HG02763 (cell line): Measurements from ENCODE around the gene EIF2B2.

Experiments
- ATAC-seq: cut with Tn5 transposase; IDR thresholded peaks from one replicate; pipeline ENCODE4 v1.9.1; 2021; ENCODE audit warnings: mild to moderate bottlenecking, moderate library complexity; ENCODE audit not compliant: unreplicated experiment

The EIF2B2 gene

GRCh38 chr14:75002392-75003249, at the start of gene EIF2B2:
TSS of gene EIF2B2 (plus strand) at chr14:75002921. CDS start at chr14:75002991, 70 bp downstream.
- ATAC-seq: peak; percentile 94

DNA sequence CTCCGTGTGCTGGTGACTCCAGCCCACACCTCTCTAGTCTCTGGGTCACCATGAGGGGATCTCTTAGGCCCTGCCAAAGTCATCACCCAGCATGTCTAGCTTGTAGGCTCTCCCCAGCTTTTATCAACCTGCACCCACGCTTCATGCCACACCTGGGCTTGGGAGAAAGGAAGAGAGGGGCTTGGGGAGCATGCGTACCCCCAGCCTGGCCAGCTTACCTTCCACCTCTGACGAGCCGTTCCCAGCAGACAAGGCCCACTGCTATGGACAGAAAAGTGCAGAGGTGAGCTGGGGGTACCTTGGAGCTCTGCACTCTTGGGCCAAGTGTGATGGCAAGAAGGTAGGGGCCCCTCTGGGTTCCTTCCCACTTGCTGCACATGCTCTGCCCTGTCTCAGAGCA, 49.0 kb upstream of the EIF2B2 start:
- no peak for ATAC-seq

DNA sequence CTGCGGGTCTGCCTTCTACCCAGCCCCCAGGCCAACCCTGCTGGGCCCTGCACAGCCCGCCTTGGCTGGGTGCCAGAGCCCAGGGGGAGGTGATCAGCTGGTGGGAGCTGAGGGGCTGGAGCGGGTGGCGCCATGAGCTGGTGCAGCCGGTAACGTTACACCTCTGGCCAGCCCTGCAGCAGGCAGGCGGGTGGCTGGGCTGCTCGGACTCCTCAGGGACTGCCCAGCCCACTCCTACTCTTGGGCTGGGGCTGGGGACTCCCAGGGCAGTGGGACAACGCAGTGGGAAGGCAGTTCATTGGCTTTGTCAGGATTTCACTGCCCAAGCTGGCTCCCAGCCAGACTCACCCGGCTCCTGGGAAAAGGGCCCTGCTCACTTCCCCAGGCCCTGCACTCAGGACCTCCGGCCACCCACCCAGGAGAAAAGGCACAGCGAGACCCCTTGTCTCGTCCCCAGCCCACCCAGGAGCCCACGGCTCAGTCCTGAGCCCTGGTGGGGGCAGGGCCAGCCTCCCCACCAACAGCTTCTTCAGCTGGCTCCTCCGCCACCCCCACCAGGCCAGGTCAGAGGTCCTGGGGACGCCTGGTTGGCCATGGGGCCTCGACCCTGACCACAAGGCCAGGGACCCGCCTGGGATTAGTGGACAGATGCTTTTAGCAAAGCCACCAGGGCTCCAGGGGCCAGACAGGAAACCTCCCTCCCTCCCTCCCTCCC, 48.3 kb upstream of the EIF2B2 start:
- ATAC-seq: no peak

GRCh38 chr14:74954947-74955228, 47.8 kb upstream of the EIF2B2 start:
- ATAC-seq: no peak

DNA sequence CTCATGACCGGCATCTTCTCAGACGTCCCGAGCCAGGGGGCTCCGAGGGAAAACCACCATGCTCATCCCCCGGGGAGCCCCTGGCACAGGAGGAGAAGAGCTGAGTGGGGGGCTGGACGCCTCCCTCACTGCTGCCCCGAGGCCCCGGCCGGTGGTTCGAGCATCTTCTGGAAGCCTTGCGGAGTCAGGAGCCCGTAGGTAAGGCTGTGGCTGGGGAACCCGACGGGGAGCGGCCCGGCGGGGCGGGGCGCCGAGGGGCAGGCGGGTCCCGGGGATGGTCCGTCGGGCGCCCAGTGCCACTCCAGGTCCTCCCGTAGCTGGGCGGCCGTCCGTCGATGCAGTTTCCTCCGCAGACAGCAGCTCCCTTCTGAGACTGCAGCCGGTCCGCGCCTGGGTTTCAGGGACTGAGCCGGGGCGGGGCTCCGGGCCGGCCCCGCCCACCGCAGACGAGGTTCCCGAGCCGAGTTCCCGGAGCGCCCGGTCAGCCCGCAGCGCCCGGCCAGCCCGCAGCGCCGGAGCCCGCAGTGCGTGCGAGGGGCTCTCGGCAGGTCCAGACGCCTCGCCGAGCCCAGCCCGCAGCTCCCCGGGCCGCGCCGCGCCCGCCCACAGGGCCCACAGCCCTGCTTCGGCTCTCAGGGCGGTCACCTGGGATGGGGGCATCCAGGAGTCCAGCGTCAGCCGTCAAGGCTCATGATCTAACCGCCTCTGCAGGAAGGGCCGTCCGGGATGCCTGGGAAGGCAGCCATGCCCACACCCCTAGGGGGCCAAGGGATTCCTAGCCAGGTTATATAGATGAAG, 47.3 kb upstream of the EIF2B2 start, which contains the start of gene PGF:
Gene PGF (minus strand): TSS at position 369 of the 798 bp plus-strand sequence. CDS start 355 bp downstream, at position 14.
- ATAC-seq: no peak

DNA sequence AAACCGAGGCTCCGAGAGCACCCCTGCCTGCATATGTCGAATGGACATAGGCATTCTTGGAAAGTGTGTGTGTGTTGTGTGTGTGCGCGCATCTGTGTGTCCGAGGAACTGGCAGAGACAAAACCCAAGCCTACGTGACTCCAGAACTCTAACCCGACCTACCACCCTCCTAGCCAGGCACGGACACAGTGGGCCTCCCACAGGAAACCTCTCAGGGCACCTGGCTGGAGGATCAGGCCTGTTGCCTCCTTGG, 46.8 kb upstream of the EIF2B2 start:
- no peak for ATAC-seq

DNA sequence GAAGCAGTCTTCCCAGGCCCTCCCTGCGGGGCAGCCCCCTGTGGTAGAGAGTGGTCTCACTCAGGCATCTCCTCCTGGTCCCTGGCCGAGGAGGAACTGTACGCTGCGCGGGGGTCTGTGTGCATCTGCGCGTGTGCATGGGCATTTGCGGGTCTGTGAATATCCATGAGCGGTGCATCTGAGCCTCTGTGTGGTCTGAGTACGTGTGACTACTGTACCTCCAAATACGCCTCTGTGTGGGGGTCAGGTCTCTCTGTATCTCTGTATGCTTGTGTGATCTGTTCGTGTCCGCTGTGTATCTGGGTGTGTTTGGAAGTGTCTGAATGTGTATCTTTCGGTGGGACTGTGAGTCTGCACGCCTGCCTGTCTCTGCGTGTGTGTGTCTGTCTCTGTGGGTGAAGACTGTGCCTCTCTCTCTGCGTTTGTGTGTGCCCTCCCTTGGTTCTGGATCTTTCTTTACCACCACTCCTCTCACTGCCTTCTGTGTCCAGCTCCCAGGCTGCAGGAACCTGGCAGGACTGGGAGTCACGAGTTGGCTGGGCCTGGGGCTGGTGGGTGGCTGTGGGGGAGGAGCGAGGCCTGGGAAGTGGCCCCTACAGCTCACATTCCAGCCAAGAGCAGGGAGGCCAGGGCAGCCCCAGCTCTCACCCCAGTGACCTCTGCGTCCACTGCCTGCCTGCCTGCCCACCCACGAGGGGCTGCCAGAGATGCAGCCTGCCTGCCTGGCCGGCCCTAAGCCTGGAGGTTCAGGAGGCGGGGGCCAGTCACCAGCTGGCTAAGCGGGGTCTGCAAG, 46.2 kb upstream of the EIF2B2 start:
- ATAC-seq: no peak

GRCh38 chr14:74959596-74960180, 43.0 kb upstream of the EIF2B2 start:
- no peak for ATAC-seq

DNA sequence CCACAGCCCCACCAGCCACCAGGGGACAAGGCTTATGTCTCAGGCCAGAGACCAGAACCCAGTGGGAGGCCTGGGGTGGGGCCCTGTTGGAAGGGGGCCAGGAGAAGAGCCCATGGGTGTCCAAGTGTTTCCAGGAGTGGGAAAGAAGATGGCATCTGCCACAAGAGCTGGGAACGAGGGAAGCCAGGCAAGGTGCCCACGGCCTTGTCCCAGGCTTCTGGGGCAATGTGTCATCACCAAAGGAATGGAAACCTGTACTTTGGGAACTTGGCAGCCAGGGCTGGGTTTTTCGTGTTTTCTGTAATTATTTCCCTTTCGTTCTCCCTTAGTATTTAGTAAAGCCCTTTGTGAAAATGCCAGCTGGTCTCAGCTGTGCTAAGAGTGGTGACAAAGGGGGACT, 42.0 kb upstream of the EIF2B2 start:
- no peak for ATAC-seq

- ATAC-seq: no peak
These were observed 41.3 kb upstream of the EIF2B2 start for GRCh38 chr14:74961238-74961911.

- no peak for ATAC-seq
These were observed 40.7 kb upstream of the EIF2B2 start for GRCh38 chr14:74962046-74962445.

GRCh38 chr14:74962493-74962892, 40.2 kb upstream of the EIF2B2 start:
- no peak for ATAC-seq

GRCh38 chr14:74963178-74963704, 39.5 kb upstream of the EIF2B2 start:
- ATAC-seq: no peak

GRCh38 chr14:74963705-74964271, 38.9 kb upstream of the EIF2B2 start:
- no peak for ATAC-seq

DNA sequence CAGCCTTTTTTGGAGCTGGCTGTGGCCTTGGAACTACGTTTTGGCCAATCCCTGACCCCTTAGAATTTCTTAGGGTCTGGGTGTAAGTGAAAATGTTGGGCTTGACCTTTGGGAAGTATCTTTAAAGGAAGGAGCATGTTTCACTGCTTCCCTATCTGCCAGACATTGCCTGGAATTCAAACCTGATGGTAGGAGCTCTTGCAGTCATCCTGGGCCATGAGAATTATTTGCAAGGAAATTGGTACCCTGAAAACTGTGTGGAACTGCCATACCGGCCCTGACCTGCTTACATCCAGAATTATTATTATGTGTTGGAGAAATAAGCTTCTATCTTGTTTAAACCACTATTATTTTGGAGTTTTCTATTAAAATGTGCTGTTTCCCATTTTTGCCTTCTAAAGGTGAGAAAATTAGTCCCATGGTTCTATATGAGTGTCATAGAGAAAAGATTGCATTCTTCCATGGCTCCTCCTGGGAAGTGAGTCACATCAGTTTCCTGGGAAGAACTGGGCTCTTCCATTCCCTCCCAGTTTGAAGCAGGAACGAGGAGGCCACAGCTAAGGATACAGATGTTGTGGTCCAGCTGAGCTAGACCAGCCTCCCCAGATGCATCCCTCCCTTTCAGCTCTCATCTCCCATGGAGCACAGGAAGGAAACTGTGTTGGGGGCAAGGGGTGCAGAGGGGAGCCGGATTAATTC, 37.8 kb upstream of the EIF2B2 start:
- no peak for ATAC-seq

DNA sequence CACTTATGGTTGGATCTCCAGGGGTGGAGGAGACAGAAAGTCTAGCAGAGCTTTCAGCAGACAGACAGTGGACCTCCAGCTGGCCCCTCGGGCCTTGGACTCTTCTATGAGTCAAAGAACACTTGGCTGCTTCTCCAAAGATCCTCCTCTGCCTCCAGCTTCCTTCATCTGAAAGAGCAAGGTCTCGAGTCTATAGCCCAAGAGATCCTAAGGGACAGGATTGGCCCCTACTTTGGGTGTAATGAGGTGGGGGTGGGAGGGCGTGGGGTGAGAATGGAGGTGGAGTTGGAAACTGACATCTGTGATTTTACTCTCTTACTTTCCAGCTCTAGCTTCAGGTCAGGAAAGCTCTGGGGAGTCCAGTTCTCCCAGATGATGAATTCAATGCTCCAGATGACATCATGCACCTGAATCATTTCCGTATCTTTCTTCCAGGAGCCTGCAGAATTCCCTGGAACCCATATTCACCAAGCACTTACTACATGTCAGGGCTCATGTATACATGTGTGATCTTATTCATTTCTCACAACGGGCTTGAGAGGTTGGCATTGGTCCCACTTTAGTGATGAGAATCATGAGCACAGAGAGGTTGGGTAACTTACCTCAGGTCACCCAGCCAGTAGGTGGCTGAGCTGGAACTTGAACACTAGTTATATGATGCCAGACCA, 37.1 kb upstream of the EIF2B2 start:
- no peak for ATAC-seq

DNA sequence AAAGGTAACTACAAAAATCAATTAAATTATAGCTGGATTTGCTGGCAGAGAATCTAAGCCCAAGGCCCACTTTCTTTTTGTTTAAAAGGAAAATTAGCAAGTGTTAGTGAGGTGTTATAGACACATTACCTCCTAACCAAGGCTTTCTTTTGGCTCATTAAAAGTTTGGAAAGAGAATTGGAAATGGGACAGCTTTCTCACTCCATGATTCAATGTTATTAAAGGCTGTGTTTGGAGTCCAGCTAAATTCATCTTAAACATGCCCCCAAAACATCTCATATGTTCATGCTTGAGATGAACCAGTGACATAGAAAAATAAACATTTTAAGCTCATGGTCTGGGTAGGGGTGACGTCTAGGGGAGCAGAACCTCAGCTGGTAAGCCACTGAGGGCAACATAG, 33.9 kb upstream of the EIF2B2 start:
- no peak for ATAC-seq

- ATAC-seq: no peak
These were observed 29.6 kb upstream of the EIF2B2 start for GRCh38 chr14:74973003-74973653.
